HG02642 (cell line): ENCODE data around the gene PAX3.

ENCODE experiments used
- ATAC-seq: cut with Tn5 transposase; IDR thresholded peaks from one replicate; pipeline ENCODE4 v1.9.1; 2021; ENCODE audit warnings: mild to moderate bottlenecking; ENCODE audit not compliant: unreplicated experiment, poor library complexity

Gene PAX3

GRCh38 chr2:222299906-222300725 is 1.3 kb upstream of the PAX3 start:
- no peak for ATAC-seq

GRCh38 chr2:222298001-222298310 is 842 bp downstream of the PAX3 start:
- no peak for ATAC-seq

GRCh38 chr2:222297600-222297935 is 1.2 kb downstream of the PAX3 start:
- no peak for ATAC-seq

GRCh38 chr2:222296911-222297599 is 1.7 kb downstream of the PAX3 start:
- no peak for ATAC-seq

GRCh38 chr2:222296311-222296741 is 2.5 kb downstream of the PAX3 start:
- ATAC-seq = no peak

- ATAC-seq = no peak
Observed at GRCh38 chr2:222295368-222296062, 3.3 kb downstream of the PAX3 start.

- ATAC-seq = no peak
Observed at GRCh38 chr2:222294996-222295367, 3.8 kb downstream of the PAX3 start.

- ATAC-seq = no peak
Observed at GRCh38 chr2:222293660-222294630, 4.9 kb downstream of the PAX3 start.

GRCh38 chr2:222292149-222293134 is 6.4 kb downstream of the PAX3 start:
- ATAC-seq = no peak

GRCh38 chr2:222291485-222291841 is 7.3 kb downstream of the PAX3 start:
- ATAC-seq = no peak

- ATAC-seq = no peak
Observed at GRCh38 chr2:222290736-222291484, 7.9 kb downstream of the PAX3 start.

- no peak for ATAC-seq
Observed at GRCh38 chr2:222290401-222290735, 8.4 kb downstream of the PAX3 start.

- ATAC-seq = no peak
Observed at GRCh38 chr2:222289278-222290160, 9.3 kb downstream of the PAX3 start.

GRCh38 chr2:222288590-222289277 is 10.1 kb downstream of the PAX3 start:
- no peak for ATAC-seq

GRCh38 chr2:222287862-222288479 is 10.8 kb downstream of the PAX3 start:
- ATAC-seq = no peak

- no peak for ATAC-seq
Observed at GRCh38 chr2:222284466-222284865, 14.3 kb downstream of the PAX3 start.

GRCh38 chr2:222283634-222284033 is 15.2 kb downstream of the PAX3 start:
- ATAC-seq = no peak
